GM18505 (cell line): ENCODE measurements around the gene FYCO1.

Experiments used
- ATAC-seq: cut with Tn5 transposase; IDR thresholded peaks from one replicate; pipeline ENCODE4 v1.9.1; 2021; ENCODE audit not compliant: unreplicated experiment
- POLR2A ChIP-seq: IDR thresholded peaks from 4 replicates; pipeline ENCODE4 v1.6.1; 2011; ENCODE audit warnings: borderline replicate concordance; ENCODE audit not compliant: insufficient read depth, insufficient read length; ENCODE audit errors: extremely low read depth

The FYCO1 gene

GRCh38 chr3:45911511-45912226, 84.0 kb downstream of the FYCO1 start:
- ATAC-seq: no peak
- TF ChIP-seq POLR2A: no peak

- no peak for ATAC-seq
Observed at GRCh38 chr3:45910892-45911291, 84.7 kb downstream of the FYCO1 start.

GRCh38 chr3:45909542-45909941, 86.1 kb downstream of the FYCO1 start:
- no peak for ATAC-seq
- no peak for TF ChIP-seq POLR2A

More at GRCh38 chr3:45910892-45911291, 84.7 kb downstream of the FYCO1 start:
- TF ChIP-seq POLR2A: no peak

GRCh38 chr3:45908761-45909160, 86.9 kb downstream of the FYCO1 start:
- no peak for ATAC-seq
- TF ChIP-seq POLR2A: no peak

- no peak for ATAC-seq
- no peak for TF ChIP-seq POLR2A
Observed at GRCh38 chr3:45907769-45908705, 87.6 kb downstream of the FYCO1 start.

GRCh38 chr3:45906681-45907407, 88.8 kb downstream of the FYCO1 start:
- no peak for TF ChIP-seq POLR2A
- ATAC-seq: no peak

- no peak for TF ChIP-seq POLR2A
- no peak for ATAC-seq
Observed at GRCh38 chr3:45905755-45906154, 89.9 kb downstream of the FYCO1 start.

- no peak for ATAC-seq
- TF ChIP-seq POLR2A: no peak
Observed at GRCh38 chr3:45904931-45905330, 90.7 kb downstream of the FYCO1 start.

- no peak for TF ChIP-seq POLR2A
- ATAC-seq: no peak
Observed at GRCh38 chr3:45896956-45897355, 98.7 kb downstream of the FYCO1 start.

- no peak for TF ChIP-seq POLR2A
- ATAC-seq: no peak
Observed at GRCh38 chr3:45895686-45896468, 99.7 kb downstream of the FYCO1 start.

GRCh38 chr3:45894015-45894414, 101.6 kb downstream of the FYCO1 start:
- no peak for TF ChIP-seq POLR2A
- ATAC-seq: no peak

- no peak for ATAC-seq
- no peak for TF ChIP-seq POLR2A
Observed at GRCh38 chr3:45892161-45892560, 103.5 kb downstream of the FYCO1 start.
